ENCODE measurements around the gene RHBDD1.

Gene RHBDD1, protein sequence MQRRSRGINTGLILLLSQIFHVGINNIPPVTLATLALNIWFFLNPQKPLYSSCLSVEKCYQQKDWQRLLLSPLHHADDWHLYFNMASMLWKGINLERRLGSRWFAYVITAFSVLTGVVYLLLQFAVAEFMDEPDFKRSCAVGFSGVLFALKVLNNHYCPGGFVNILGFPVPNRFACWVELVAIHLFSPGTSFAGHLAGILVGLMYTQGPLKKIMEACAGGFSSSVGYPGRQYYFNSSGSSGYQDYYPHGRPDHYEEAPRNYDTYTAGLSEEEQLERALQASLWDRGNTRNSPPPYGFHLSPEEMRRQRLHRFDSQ

DNA sequence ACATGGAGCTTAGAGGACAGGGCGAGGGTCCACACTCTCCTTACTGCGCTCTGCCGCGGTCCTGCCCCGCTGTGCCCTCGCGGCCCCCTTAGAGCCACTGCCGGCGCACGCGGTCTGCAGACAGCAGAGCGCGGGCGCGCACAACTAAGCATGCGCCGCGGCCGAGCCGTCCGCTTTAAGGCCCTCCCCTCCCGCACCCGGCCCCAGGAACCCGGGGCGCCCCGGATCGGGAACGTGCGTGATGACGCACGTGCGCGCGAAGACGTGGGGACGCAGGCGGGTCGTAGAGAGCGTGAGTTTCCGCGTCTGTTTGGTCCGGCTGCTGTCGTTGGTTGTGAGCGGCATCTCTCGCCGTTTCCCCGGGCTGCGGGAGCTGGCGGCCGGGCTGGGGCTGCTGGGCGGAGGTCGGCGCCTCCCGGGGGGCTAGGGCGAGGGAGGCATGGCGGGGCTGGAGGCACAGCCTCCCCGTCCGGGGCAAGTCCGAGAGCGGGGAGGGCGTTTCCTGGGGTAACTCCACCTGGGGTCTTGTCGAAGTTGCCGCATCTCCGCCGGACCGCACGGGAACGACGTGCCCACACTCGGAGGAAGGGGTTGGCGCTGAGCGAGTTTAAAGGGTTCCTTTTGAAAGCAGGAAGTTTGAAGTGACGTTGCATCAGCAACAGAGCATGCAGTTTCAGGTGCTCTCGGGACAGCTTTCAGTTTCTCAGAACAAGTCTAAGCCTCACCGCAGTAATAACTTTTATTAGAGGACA is at the start of gene RHBDD1:
TSS of gene RHBDD1 (plus strand) at position 259 of the 752 bp plus-strand sequence. CDS start 28,640 bp downstream, outside the sequence.
- peak within 1 kb of the TSS; percentile 75 for H3K4me3 ChIP-seq (ENCODE audit: control insufficient read depth, low read depth, low read length)
- DNase-seq (ENCODE audit: low read depth), result peak; percentile 92
- TF ChIP-seq, protein P1, sequence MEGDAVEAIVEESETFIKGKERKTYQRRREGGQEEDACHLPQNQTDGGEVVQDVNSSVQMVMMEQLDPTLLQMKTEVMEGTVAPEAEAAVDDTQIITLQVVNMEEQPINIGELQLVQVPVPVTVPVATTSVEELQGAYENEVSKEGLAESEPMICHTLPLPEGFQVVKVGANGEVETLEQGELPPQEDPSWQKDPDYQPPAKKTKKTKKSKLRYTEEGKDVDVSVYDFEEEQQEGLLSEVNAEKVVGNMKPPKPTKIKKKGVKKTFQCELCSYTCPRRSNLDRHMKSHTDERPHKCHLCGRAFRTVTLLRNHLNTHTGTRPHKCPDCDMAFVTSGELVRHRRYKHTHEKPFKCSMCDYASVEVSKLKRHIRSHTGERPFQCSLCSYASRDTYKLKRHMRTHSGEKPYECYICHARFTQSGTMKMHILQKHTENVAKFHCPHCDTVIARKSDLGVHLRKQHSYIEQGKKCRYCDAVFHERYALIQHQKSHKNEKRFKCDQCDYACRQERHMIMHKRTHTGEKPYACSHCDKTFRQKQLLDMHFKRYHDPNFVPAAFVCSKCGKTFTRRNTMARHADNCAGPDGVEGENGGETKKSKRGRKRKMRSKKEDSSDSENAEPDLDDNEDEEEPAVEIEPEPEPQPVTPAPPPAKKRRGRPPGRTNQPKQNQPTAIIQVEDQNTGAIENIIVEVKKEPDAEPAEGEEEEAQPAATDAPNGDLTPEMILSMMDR (conservative IDR thresholded peaks at IDR 0.05; ENCODE audit: control insufficient read depth, insufficient read depth, low read depth, low read length), result no peak

DNA sequence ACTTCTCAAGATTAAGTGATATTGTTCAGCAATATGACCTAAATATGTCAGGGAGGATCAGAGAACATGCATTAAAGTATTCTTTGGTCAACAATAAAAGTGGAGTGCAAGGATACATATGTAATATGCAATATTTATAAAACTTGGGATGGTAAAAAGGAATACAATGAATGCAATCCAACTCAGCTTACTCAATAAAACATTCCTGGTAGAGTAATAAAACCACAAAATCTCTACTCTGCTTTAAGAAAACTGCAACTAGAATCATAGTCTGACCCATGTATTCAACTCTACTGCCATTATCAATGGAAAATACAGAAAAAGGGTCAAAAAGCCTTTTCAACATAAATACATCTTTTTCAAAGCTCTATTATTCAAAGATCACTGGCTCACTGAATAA is 47.8 kb upstream of the RHBDD1 start:
- no peak overlapping the region for H3K4me3 ChIP-seq (ENCODE audit: control insufficient read depth, low read depth, low read length)
- TF ChIP-seq, protein P1 (conservative IDR thresholded peaks at IDR 0.05; ENCODE audit: control insufficient read depth, insufficient read depth, low read depth, low read length), result no peak
- no peak for DNase-seq (ENCODE audit: low read depth)

DNA sequence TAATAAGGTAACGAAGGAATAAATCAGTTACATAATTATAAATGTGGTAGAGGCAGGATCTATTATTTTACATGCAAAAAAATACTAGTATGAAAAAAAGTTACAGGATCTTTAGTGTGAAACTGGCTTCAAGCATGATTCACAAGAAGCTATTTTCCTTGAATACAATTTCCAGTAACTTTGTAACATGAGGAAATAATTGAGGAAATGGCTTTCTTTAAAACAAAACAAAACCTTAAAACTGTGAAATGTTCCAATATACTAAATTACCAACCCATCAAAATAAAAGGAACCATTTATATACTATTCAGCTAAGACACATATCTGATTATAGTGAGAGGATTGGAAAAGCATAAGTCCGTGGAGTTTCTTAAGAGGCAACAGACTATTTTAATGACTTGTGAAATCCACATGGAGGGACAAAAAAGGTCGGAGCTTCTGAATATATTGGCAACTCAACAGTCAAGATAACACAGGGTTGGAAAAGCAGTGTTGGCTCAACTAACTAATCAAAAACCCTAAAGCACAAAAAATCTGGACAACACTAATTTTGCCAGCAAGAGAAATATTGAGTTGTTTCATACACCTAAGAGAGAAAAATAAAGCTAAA is 46.9 kb upstream of the RHBDD1 start:
- TF ChIP-seq, protein P1 (conservative IDR thresholded peaks at IDR 0.05; ENCODE audit: control insufficient read depth, insufficient read depth, low read depth, low read length), result no peak
- DNase-seq (ENCODE audit: low read depth), result peak; percentile 40
- H3K4me3 ChIP-seq (ENCODE audit: control insufficient read depth, low read depth, low read length), result no peak overlapping the region

DNA sequence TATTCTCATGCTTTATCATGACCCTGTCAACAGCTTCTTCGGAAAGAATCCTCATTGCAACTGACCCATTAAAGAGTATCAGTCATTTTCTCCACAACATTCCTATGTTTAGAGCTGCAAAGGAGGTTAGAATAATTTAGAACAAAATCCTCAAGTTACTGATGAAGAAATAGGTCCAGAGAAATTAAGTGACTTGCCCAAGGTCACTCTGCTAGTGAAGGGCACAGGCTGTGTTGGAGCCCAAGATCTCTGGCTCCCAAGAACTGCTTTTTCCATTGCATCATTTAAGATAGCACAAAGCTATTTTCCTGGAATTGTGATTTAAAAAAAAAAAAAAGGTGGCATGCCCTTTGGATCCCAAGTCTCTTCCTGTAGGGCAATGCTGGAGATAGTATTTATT is 45.8 kb upstream of the RHBDD1 start:
- no peak for DNase-seq (ENCODE audit: low read depth)
- H3K4me3 ChIP-seq (ENCODE audit: control insufficient read depth, low read depth, low read length), result no peak overlapping the region
- TF ChIP-seq, protein P1 (conservative IDR thresholded peaks at IDR 0.05; ENCODE audit: control insufficient read depth, insufficient read depth, low read depth, low read length), result no peak

DNA sequence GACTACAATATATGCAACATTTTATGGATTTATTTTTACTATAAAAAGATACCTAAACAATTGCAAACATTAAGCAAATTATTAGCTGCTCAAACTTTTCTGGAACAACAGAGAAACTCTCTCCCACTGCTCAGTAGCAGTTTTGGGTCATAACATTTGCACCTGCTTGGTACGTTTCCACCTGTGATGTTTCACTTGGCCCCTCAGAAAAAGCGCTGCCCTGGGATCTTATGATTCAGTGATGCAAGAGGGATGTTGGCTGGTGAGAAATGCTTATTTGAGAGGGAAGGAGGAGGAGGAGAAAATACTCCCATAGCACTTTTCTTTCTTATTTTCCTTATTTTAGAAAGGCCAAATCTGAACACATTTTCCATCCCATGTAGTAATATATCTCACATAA is 45.4 kb upstream of the RHBDD1 start:
- no peak overlapping the region for H3K4me3 ChIP-seq (ENCODE audit: control insufficient read depth, low read depth, low read length)
- TF ChIP-seq, protein P1 (conservative IDR thresholded peaks at IDR 0.05; ENCODE audit: control insufficient read depth, insufficient read depth, low read depth, low read length), result no peak
- no peak for DNase-seq (ENCODE audit: low read depth)

DNA sequence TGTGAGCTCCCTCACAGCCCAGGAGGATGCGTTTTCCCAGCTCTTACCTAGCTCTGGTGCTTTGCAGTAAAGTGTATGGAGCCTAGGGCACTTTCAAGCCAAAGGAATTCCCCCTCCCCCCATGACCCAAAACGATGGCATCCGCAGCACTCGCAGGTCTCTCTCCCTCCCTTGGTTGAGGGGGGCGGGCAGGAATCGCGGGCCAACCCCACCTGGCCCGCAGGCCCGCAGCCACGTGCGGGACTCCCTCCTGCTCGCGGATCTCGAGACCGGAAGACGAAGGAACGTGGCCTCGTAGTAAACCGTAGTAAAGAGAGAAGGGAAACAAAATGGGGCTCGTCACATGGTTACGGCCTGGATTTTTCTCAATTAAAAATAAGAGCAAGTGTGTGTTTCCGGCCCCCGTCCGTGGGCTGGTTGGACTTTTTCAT is 44.8 kb upstream of the RHBDD1 start:
- TF ChIP-seq, protein P1 (conservative IDR thresholded peaks at IDR 0.05; ENCODE audit: control insufficient read depth, insufficient read depth, low read depth, low read length), result no peak
- peak; percentile 68 for DNase-seq (ENCODE audit: low read depth)

More for the DNA sequence above, 44.8 kb upstream of the RHBDD1 start:
- peak overlapping the region; percentile 47 for H3K4me3 ChIP-seq (ENCODE audit: control insufficient read depth, low read depth, low read length)
